HG03103 (cell line): ENCODE results near the gene ETS2.
A peak's percentile ranks its signal among the peaks of the same experiment; 100 is the strongest.

Source experiments
- ATAC-seq: cut with Tn5 transposase; IDR thresholded peaks from one replicate; pipeline ENCODE4 v1.9.1; 2021; ENCODE audit warnings: low read depth; ENCODE audit not compliant: unreplicated experiment

ETS2 gene

GRCh38 chr21:38857152-38857825, 51.6 kb downstream of the ETS2 start:
- no peak for ATAC-seq

- no peak for ATAC-seq
Observed at GRCh38 chr21:38858026-38858811, 52.5 kb downstream of the ETS2 start.

- ATAC-seq: no peak
Observed at GRCh38 chr21:38858812-38859205, 53.1 kb downstream of the ETS2 start.

GRCh38 chr21:38859852-38860251, 54.1 kb downstream of the ETS2 start:
- ATAC-seq: no peak

- ATAC-seq: no peak
Observed at GRCh38 chr21:38861056-38861455, 55.3 kb downstream of the ETS2 start.

DNA sequence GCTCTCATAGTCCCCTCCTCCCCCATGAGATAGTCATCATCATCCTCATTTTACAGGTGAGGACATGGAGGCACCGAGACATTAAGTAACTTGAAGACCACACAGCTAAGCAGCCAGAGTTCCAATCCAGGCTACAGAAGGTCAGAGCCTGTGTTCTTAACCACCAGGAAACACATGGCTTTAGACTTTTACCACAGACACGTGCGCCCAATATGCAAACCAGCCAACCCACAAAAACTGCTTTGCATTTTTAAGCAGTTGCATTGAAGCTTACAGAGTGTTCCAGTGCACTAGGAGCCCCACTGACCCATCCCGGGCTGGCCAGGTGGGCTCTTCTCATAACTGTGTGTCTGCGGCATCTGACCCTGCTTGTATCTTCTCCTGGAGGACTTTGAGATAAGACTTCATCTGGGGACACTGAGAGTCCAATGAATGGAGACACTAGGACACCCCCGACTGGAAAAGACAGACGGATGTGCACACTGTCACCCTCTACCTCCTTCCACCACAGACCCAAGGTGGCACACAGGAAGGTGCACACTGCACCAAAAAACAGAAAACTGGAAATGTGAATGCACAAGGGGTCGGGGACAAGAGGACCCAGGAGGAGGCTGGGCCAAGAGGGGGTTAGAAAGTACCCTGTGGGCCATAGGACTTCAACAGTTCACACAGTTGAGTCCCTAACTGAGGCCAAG, 56.4 kb downstream of the ETS2 start:
- ATAC-seq: peak; percentile 85

DNA sequence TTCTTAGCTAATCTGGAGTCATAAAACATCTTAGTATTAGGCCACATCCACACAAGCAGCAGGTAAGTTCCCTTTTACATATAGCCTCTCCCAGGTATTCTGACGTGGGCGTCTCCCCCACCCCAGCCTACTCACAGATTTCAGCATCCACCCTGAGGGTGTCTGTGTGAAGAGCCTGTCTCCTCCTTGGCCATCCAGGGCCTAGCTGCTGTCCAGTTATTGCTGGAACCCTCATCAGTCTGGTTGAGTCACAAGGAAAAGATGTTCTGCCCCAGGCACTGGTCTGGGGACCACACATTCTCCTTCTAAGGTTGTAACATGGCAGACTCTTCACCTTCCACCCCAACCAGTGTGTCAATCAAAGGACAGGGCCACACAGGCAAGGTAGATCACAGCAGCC, 57.6 kb downstream of the ETS2 start:
- ATAC-seq: no peak

DNA sequence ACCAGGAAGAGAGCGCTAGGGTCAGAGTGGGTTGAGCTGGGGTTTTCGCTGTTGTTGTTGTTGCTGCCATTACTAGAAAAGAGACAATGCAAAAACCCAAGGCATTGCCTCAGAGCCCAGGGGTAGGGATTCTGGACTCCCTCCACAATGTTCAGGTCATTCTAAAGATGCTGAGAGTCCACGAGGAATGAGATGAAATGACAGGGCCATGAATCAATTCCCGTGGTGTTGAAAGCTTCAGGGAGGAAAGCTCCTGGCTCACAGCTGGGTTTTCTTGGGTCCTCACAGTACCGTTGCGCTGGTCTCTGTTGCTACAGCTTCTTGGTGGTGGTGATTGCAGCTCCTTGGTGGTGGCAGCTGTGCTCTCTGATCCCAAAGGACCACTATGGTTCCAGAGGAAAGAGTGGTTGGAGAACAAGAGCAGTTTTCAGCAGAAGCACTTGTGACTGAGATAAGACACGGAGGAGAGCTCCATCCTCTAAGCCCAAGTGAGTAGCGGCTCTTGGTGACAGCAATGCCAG, 58.2 kb downstream of the ETS2 start:
- ATAC-seq: no peak

GRCh38 chr21:38864964-38865363, 59.2 kb downstream of the ETS2 start:
- ATAC-seq: no peak

GRCh38 chr21:38869196-38869595, 63.5 kb downstream of the ETS2 start:
- ATAC-seq: no peak

GRCh38 chr21:38869946-38870345, 64.2 kb downstream of the ETS2 start:
- ATAC-seq: no peak
